Measurements from ENCODE around the gene SNIP1. TPM values are rescaled to one million over a fixed set of nuclear protein-coding genes. Genes with fewer than 3 reads are reported as not detected.
"Not testable (repeated sequence)": the region's sequence is repeated elsewhere in the genome, so short reads cannot be mapped to it uniquely, and the experiment has no call there.

SNIP1 gene, protein sequence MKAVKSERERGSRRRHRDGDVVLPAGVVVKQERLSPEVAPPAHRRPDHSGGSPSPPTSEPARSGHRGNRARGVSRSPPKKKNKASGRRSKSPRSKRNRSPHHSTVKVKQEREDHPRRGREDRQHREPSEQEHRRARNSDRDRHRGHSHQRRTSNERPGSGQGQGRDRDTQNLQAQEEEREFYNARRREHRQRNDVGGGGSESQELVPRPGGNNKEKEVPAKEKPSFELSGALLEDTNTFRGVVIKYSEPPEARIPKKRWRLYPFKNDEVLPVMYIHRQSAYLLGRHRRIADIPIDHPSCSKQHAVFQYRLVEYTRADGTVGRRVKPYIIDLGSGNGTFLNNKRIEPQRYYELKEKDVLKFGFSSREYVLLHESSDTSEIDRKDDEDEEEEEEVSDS
- 13.9 TPM for polyA plus RNA-seq (2013, experiment 1 of 2; ENCODE audit: insufficient read length)
- 10.5 TPM for polyA plus RNA-seq (2013, experiment 2 of 2; ENCODE audit: insufficient read length)

GRCh38 chr1:37553927-37554808 is at the start of gene SNIP1:
SNIP1 (minus strand) TSS chr1:37554293; CDS start chr1:37554229, 64 bp downstream.
- peak; percentile 96 for DNase-seq

DNA sequence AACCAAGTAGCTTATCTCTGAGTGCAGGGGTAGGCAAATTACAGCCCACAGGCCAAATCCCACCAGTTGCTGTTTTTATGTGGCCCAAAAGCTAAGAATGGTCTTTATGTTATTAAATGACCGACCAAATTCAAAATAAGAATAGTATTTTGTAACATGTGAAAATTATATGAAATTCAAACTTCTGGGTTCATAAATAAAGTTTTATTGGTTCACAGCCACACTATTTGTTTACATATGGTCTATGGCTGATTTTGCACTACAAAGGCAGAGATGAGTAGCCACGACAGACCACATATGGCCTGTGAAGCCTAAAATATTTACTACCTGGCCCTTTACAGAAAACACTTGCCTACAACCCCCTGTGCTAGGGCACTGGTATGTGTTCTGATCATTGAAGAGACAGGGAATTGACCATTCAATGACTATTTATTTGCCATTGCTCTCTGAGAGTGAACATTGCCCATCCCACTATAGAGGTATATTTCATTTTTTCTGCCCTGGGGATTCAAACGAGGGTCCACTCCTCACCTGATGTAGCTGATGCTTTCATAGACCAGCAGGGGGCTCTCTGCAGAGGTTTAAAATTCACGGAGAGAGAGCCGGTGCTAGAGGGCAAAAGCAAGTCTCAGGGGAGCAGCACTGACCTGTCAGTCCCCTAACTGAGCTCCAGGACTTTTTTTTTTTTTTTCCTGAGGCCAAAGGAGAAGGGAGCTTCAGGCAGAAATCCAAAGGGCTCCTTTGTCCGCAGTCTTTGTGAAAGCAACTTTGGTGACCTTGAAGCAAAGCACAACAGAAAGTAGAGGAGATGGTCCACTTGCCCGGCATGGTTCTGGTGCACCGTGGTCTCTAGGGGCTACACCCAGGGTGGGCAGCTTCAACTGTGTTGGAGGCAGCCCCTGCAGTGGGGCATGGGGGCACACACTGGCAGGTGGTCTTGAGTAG is 48.9 kb upstream of the SNIP1 start:
- DNase-seq, result peak; percentile 42

DNA sequence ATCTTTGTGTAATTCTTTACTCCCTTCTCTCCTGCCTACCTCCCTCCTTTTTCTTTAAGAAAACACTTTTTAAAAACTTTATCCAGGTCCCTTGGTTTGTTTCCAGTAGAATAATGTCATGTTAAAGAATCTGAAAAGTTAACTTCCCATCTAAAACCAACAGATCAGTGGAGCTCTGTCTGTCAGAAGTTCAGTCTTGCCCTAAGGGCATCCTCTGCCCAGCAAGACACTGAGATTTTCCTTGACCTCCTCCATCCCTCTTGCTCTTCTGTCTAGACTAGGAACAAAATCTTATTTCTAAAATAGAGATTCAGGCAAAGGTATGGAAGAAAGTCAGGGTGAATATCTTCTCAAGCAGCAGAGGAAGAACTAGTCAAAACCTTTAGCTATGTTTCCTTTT is 47.3 kb upstream of the SNIP1 start:
- no peak for DNase-seq

DNA sequence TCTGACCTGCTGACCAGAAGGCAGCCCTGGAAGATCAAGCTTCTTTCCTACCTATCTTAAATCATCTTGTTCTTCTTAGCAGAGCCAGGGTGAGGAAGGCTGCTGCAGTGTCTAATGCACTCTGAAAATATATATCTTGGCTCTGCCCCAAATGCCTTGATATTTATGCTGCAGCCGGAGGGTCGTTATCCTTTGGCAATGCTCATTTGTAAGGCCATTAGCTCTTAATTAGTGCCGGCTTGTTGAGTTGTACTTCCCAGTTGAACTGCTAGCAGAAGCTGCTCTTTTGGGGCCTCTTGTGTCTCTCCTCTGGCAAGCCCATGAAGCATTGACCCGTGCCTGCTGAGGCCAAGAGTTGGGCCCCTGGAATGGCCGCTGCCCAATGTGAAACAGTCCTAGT is 45.8 kb upstream of the SNIP1 start:
- no peak for DNase-seq

DNA sequence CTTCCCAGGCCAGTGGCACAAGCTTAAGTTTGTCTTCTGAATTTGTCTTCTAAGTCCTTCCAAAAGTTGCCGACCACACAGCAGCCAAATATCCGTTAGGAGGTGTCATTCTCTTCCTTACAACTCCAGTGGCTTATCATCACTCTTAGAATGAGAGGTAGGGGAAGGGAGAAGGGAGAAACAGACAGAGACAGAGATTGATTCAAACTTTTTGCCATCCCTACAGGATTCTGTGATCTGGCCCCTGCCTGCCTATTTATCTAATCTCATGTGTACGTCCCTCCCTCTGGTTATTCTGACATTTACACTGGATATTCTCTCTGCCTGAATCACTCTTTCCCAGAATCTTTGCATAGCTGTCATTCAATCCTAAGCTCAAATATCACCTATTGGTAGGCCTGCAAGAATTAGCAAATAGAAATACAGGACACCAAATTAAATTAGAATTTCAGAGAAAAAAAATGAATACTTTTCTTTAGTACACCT is 42.1 kb upstream of the SNIP1 start:
- no peak for DNase-seq

- peak; percentile 95 for DNase-seq
Observed at GRCh38 chr1:37595440-37596181, 41.5 kb upstream of the SNIP1 start, which contains the start of gene GNL2. GNL2 (minus strand) TSS chr1:37595937; CDS start chr1:37595822, 115 bp downstream.

DNA sequence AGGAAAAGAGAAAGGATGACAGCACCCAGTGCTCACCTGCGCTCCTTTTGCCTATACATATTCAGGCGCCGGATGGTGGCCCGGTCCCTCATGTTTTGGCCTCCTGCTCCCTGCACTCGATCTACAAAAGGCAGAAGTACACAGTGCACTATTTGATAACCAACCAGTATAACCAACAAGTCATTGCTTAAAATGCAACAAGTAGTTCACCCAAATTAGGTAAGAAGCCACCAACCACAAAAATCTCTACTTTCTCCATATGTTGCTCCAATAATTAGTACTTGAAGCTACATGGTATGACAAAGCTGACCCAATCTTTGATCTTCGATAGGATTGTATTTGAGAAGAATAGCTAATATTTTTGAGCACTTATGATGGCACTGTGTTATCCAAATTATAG is 39.6 kb upstream of the SNIP1 start:
- DNase-seq, result no peak

DNA sequence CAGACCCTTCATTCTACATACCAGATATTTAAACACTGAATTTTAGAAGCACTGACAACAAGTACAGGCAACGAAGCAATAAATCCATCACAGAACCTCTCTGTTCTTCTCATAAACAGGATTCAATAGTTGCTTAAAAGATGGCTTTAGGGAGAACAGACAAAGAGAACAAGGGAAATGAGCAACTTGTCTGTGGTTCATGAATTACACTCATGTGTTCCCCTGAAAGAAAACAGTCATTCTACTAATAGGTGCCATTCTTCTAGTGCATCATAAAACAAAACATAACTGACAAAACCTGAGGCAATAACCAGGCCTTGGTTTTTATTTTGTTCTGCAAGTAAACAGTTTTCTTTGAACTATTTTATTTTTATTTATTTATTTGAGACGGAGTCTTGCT is 34.8 kb upstream of the SNIP1 start:
- no peak for DNase-seq

DNA sequence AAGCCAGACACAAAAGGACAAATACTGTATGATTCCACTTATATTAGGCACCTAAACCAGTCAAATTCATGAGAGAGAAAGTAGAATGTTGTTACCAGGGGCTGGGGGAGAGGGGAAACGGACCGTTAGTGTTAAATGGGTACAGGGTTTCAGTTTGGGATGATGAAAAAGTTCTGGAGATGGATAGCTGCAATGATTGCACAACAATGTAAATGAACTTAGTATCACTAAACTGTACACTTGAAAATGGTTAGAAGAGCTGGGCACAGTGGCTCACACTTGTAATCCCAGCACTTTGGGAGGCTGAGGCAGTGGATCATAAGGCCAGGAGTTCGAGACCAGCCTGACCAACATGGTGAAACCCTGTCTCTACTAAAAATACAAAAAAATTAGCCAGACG is 30.5 kb upstream of the SNIP1 start:
- not testable (repeated sequence) for DNase-seq

DNA sequence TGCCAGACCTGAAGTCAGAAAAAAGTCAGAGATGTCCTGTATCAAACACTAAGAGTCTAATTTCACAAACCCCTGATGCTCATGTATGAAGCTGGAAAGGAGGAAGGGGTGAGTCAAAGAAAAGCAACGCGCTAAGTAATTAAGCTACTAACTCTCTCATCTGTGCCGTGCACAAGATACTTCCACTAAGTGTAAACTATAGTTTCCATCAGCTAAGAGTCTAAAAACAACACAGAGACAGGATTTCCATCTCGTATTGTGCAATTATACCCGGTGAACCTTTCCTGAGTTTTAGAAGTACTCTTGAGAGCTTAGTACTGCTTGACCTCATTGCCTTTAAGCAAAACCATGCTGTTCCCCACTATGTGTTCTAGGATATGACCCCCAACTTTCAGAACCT is 21.6 kb upstream of the SNIP1 start:
- DNase-seq, result peak; percentile 5

DNA sequence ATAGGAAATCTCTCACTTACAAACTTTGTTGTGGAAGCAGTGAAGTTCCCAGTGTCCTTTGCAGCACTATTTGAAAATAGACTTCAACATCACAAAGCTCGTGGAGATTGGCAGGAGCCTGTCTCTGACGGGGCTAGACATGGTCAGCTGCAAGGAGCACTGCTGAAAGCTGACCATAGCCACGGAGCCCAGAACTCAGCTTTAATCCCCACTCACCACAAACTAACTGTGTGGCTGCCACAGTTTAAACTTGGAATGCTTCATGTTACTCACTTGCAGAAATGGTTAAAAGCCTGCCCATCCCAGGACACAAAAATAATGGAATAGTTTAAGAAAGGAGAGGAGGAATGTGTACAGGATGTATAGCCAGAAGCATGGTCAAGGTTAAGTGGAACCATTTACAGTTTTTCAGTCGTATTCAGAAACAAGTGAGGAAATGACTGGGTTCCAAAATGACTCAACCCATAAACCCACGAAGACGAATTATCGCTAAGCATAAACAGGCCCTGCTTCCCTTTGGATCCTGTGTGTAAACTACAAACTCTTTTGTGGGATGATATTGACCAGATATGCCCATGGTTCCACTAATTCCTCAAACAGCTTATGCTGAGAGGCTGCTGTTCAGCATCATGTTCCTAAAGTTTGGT is 20.9 kb upstream of the SNIP1 start:
- peak; percentile 65 for DNase-seq

DNA sequence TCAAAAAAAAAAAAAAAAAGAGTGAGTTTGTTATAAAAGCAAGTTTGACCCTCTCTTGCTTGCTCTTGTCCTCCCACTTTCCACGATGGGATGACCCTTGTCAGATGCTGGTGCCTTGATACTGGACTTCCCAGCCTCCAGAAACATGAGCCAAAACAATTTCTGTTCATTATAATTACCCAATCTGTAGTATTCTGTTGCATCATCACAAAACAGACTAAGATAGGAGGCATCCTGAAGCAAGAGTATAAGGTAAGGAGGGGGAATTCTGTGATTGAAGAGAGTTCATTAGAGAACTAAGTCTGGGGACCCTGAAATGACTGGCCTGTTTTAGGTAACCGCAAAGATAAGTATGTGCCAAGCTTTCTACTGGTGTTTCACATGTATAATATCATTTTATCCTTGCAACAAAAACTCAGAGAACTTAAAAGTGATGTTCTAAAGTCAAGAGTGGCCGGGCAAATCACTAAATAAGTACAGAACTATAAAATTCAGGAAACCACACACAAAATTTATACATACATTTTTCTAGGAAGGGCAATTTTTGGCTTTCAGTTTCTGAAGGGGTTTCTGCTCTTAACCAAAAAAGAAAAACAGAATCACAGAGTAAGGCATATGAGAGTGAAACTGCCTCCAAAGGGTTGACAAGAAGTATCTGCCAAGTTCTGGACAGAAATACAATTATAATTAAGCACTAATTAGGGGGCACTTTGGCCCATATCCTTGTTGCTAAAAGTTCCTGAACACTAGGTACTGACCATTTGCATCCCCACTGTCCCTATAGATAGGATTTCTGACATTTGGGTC is 16.6 kb upstream of the SNIP1 start:
- no peak for DNase-seq

GRCh38 chr1:37567023-37567422 is 12.9 kb upstream of the SNIP1 start:
- no peak for DNase-seq

DNA sequence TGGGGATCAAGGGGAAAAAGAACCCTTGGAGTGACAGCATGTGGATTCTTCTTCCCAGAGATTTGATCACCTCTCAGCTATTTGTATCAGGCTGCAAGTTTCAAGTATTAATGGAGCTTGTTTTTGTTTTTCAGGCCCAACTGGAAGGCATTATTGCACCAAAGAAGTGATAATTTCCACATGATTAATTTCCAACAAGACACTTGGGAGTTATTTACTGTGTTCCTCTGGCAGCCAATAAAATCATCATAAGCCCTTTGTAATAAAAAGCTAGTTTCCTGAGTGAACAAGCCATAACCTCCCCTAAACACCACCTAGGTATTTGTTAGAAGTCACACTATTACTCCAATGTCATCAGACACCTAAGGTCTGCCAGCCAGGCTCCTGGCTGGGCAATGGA is 10.8 kb upstream of the SNIP1 start:
- no peak for DNase-seq

- DNase-seq, result no peak
Observed at GRCh38 chr1:37562984-37563383, 8.9 kb upstream of the SNIP1 start.

GRCh38 chr1:37561133-37562132 is 7.3 kb upstream of the SNIP1 start:
- peak; percentile 48 for DNase-seq

DNA sequence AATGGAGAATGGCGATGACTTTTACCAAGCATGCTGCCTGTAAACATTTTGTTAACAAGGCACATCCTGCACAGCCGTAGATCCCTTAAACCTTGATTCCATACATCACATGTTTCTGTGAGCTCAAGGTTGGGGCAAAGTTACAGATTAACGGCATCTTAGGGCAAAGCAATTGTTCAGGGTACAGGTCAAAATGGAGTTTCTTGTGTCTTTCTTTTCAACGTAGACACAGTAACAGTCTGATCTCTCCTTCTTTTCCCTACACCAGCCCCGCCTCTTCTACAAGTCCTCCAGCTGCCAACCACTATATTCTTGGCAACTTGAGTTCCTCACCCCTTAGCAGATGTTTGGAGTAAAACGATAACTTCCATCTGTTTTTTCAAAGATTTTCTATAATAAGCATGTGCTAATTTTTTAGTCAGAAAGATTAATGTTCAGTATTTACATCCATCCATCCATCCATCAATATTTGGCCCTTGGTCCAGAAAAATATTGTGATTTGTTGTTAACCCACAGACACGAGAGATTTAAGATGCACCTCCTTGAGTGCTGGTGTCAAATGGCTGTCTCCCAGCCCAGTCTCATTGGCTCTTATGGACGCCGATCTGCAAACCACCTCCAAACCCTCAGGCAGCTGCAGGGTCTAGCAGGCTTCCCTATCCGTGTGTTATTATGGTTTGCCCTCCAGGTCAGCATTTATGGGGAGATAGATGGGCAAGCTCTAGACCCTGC is 6.5 kb upstream of the SNIP1 start:
- no peak for DNase-seq

DNA sequence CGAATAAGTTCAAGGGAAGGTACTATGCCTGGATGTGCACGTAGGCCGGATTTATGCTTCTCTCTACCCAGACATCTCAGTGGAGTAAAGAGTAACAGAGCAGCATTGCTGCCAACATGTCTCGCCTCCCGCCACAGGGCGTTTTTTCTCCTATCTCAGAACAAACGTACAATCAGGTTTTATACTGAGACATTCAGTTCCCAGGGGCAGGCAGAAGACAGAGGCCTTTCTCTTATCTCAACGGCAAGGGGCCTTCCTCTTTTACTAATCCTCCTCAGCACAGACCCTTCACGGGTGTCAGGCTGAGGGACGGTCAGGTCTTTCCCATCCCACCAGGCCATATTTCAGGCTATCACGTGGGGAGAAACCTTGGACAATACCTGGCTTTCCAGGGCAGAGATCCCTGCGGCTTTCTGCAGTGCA is 5.9 kb upstream of the SNIP1 start:
- DNase-seq, result not testable (repeated sequence)

Measured in fibroblast of skin of back (primary cell).